ENCODE results near the gene MBP. TPM values are rescaled to one million over a fixed set of nuclear protein-coding genes. Genes with fewer than 3 reads are reported as not detected.

Gene MBP
- total RNA-seq, 1 experiment from 2014 or later = 65.2 TPM

GRCh38 chr18:77098029-77098428 lies 34.6 kb downstream of the MBP start:
- in situ Hi-C loops (cut with HindIII; ENCODE audit: low pct_unique_long_range_greater_than_20kb, low sequenced_read_pairs) = no loop called here
- no peak for DNase-seq (ENCODE audit: low read depth, low spot score)

- in situ Hi-C loops (cut with HindIII; ENCODE audit: low pct_unique_long_range_greater_than_20kb, low sequenced_read_pairs) = no loop called here
- DNase-seq (ENCODE audit: low read depth, low spot score) = no peak
Measured at GRCh38 chr18:77096936-77097886, 35.4 kb downstream of the MBP start.

DNA sequence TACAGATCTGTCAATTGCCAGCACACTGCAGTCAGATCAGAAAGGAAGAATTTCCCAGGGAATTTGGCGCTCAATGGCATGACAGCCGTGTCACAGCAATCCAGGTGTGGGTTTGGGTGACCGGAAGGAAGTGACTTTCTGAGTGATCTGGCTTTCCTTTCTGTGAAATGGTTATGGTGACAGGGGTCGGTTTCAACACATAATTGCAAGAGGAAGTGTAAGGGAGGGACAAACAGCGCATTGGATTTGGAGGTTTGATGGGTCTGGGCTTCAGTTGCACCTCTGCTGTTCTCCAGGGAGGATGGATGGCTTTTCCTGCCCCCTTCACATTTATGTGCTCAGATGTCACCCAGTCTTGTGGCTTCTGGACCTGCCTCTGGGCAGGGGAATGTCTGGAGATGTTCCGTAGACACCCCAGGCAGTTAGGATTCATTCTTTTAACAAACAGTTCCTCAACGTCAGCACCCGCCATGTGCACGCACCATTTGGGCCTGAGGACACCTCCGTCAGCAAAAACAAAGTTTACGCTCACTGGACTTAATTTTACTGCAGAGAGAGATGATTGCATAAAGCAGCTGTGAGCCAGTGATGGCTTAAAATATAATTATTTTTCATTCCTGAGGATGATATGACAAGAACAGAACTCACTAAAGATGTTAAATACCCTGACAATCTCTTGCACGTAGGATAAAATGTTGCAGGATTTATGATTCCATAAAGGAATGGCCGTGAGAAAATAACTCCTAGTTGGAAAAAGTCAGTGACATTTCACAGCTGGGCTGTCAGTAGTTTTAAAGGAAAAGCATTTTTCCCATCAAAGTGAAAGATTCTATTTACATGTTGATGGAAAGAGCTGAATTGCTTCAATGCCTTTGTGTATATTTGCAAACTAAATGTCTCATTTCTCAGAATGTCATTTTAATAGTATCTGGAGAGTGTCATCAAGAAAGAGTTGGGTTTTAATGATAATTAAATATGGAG lies 36.9 kb downstream of the MBP start:
- in situ Hi-C loops (cut with HindIII; ENCODE audit: low pct_unique_long_range_greater_than_20kb, low sequenced_read_pairs) = no loop called here
- no peak for DNase-seq (ENCODE audit: low read depth, low spot score)

GRCh38 chr18:77093586-77093985 lies 39.0 kb downstream of the MBP start:
- no peak for DNase-seq (ENCODE audit: low read depth, low spot score)
- in situ Hi-C loops (cut with HindIII; ENCODE audit: low pct_unique_long_range_greater_than_20kb, low sequenced_read_pairs) = no loop called here

GRCh38 chr18:77093067-77093430 lies 39.5 kb downstream of the MBP start:
- no peak for DNase-seq (ENCODE audit: low read depth, low spot score)
- in situ Hi-C loops (cut with HindIII; ENCODE audit: low pct_unique_long_range_greater_than_20kb, low sequenced_read_pairs) = no loop called here

- no peak for DNase-seq (ENCODE audit: low read depth, low spot score)
- in situ Hi-C loops (cut with HindIII; ENCODE audit: low pct_unique_long_range_greater_than_20kb, low sequenced_read_pairs) = no loop called here
Measured at GRCh38 chr18:77092104-77093066, 40.2 kb downstream of the MBP start.

DNA sequence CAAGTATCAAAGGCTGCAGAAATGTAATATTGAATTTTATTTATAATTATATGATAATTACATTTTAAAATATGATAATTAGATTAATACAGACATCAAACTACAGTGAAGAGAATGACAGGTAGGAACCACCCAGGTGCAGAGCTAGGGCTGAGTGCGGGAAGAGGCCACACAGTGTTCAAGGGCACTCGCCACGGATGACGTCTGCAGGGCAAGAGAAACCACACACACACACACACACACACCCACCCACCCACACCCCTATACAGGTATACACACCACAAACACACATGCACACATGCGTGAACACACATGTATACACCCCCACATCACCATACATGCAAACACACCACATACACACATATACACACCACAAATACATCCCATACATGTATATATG lies 41.2 kb downstream of the MBP start:
- in situ Hi-C loops (cut with HindIII; ENCODE audit: low pct_unique_long_range_greater_than_20kb, low sequenced_read_pairs) = no loop called here

GRCh38 chr18:77090546-77091174 lies 41.9 kb downstream of the MBP start:
- no peak for DNase-seq (ENCODE audit: low read depth, low spot score)
- in situ Hi-C loops (cut with HindIII; ENCODE audit: low pct_unique_long_range_greater_than_20kb, low sequenced_read_pairs) = no loop called here

More for the DNA sequence above, 41.2 kb downstream of the MBP start:
- no peak for DNase-seq (ENCODE audit: low read depth, low spot score)

GRCh38 chr18:77089723-77090285 lies 42.8 kb downstream of the MBP start:
- DNase-seq (ENCODE audit: low read depth, low spot score) = no peak
- in situ Hi-C loops (cut with HindIII; ENCODE audit: low pct_unique_long_range_greater_than_20kb, low sequenced_read_pairs) = no loop called here

DNA sequence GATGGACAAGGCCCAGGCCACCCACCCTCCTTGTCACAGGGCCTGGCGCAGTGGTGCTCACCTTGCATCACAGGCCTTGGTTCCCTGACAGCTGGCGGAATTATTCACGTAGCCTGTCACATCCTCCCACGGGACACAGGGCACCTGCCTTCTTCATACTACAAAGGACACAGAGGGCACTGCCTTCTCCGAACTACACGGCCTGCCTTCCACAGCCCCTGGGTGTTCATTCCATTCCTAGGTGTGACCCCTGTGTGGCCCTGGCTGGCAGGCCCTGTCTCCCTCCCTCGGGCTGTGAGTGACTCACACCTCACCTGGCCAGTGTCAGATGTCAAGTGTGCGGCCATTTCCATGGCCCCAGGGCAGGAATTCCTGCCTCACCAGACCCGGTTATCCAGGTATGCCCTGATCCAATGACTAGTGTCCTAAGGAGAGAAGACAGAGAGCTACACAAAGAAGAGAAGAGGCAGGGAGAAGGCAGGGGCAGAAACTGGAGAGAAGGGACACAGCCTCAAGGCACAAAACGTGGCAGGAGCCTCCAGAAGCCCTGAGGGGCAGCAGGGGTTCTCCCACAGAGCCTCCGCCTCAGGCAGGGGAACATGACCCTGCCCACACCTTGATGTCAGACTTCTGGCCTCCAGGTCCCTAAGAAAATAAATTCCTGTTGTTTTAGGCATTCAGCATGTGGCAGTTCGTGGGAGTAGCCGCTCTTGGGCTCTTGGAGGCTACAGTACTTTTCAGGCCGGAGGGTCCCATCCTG lies 43.4 kb downstream of the MBP start:
- no peak for DNase-seq (ENCODE audit: low read depth, low spot score)
- in situ Hi-C loops (cut with HindIII; ENCODE audit: low pct_unique_long_range_greater_than_20kb, low sequenced_read_pairs) = no loop called here

DNA sequence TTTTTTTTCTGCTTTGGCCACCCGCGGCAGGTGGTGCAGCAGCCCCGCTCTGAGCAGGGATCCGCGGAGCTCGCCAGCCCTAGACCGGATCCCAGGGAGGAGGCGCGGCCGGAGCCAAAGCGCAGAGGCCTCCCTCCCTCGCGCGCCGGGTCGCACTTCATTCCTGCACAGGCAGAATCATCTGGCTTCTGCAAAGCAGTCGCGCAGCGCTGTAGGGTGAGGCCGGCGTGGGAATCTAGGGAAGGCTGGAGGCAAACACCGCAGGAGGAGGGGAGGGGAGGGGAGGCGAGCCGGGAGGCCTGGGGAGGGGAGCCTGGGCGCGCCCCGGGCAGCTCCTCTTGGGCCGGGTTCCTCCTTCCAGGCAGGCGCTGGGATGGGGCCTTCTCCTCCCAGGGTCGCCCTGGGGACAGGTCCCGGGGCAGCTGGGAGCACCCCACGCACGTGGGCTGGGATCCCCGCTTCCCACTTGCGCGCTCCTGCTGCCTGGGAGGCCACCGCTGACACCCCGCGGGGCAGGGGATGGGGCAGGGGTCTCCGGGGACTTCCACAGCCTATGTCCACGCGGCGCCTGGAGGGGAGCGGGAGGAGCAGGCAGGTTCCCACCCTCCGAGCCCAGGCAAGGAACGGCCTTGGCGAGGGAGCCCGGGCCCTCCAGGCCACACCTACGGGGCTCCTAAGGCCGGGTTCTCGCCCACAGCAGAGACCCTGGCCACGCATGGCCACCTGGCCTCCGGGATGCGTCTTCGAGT lies 45.0 kb downstream of the MBP start:
- DNase-seq (ENCODE audit: low read depth, low spot score) = no peak
- in situ Hi-C loops (cut with HindIII; ENCODE audit: low pct_unique_long_range_greater_than_20kb, low sequenced_read_pairs) = no loop called here

- in situ Hi-C loops (cut with HindIII; ENCODE audit: low pct_unique_long_range_greater_than_20kb, low sequenced_read_pairs) = no loop called here
- no peak for DNase-seq (ENCODE audit: low read depth, low spot score)
Measured at GRCh38 chr18:77086656-77087392, 45.8 kb downstream of the MBP start.

DNA sequence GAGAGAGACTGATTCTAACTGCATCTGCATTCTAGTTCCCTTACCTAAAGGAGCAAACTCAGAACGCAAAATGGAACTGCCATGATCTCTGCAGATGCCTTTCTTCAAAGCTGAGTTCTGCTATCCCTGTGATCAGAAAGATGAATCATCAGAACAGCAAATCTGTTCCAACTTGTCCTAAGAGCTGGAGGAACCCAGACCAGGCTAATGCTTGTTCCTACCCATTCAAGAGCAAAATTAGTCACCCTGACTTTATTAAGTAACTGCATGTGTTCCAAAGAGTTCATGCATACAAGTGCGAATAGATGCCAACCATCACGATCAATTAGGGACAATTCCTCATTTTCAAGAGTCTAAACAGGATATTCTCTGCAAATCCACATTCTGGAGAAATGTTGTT lies 46.5 kb downstream of the MBP start:
- in situ Hi-C loops (cut with HindIII; ENCODE audit: low pct_unique_long_range_greater_than_20kb, low sequenced_read_pairs) = no loop called here
- DNase-seq (ENCODE audit: low read depth, low spot score) = no peak

- DNase-seq (ENCODE audit: low read depth, low spot score) = no peak
- in situ Hi-C loops (cut with HindIII; ENCODE audit: low pct_unique_long_range_greater_than_20kb, low sequenced_read_pairs) = no loop called here
Measured at GRCh38 chr18:77084688-77085035, 47.9 kb downstream of the MBP start.
